Right atrium auricular region (tissue), 2 donors: ENCODE data around the gene OR6C2. TPM values are rescaled to one million over a fixed set of nuclear protein-coding genes. Genes with fewer than 3 reads are reported as not detected.
A peak's percentile ranks its signal among the peaks of the same experiment; 100 is the strongest.
"Not testable (repeated sequence)": the region's sequence is repeated elsewhere in the genome, so short reads cannot be mapped to it uniquely, and the experiment has no call there.

ENCODE experiments used
- DNase-seq: peaks from one replicate; pipeline ENCODE4 v3.0.0-alpha.2; 2019; ENCODE audit warnings: low spot score
- H3K27ac ChIP-seq, 2 donors: fragments of 200-600 bp; sonication (generic); 1 replicate in 1 of 2; 2 replicates in 1 of 2; pipeline ENCODE4 v1.5.1; 2016 to 2019
- H3K27me3 ChIP-seq, 2 donors: fragments of 200-600 bp; sonication (generic); one replicate each; pipeline versions ENCODE4 v1.5.1 to v1.6.0; 2017 to 2019
- H3K36me3 ChIP-seq: fragments of 200-600 bp; sonication (generic); one replicate; pipeline ENCODE4 v1.5.1; 2016
- H3K4me1 ChIP-seq, 2 donors: fragments of 200-600 bp; sonication (generic); one replicate each; pipeline versions ENCODE4 v1.5.1 to v1.6.0; 2017 to 2019
- H3K4me3 ChIP-seq, 2 donors: fragments of 200-600 bp; sonication (generic); 1 replicate in 1 of 2; 2 replicates in 1 of 2; pipeline ENCODE4 v1.5.1; 2017 to 2019; ENCODE audit warnings: mild to moderate bottlenecking in 1 of 2, moderate library complexity in 1 of 2
- H3K9me3 ChIP-seq, 2 donors: fragments of 200-600 bp; sonication (generic); one replicate each; pipeline ENCODE4 v1.5.1; 2019
- total RNA-seq, 2 donors: library from RNA; depleted of rRNA; stranded (reverse); fragments of >200 nt; gene quantifications; one replicate each; pipeline ENCODE4 v1.1.0, GENCODE V29; 2016
- TF ChIP-seq, protein P1 (sequence below), 2 donors: fragments of 200-600 bp; sonication (generic); IDR thresholded peaks; one replicate each; pipeline ENCODE4 v1.5.1; 2019; ENCODE audit warnings: antibody characterized with exemption in 2 of 2

Gene OR6C2
- total RNA-seq, 2 donors from 2014 or later = not detected

DNA sequence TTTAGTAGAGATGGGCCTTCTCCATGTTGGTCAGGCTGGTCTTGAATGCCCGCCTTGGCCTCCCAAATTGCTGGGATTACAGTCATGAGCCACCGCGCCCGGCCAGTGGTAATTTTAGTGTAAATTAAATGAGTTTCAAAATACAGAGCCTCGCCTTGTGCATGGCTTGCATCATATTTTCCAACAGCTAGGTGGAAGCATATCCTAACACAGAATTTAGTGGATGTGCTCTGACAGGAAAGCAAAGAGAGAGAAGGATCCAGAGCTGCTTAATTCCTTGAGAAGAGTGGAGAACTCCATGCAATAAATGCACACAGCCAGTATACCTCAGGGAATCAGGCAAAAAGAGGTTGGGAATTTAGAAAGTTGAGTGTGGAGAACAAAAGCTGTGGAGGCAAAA is 2.5 kb downstream of the OR6C2 start:
- TF ChIP-seq, protein P1, sequence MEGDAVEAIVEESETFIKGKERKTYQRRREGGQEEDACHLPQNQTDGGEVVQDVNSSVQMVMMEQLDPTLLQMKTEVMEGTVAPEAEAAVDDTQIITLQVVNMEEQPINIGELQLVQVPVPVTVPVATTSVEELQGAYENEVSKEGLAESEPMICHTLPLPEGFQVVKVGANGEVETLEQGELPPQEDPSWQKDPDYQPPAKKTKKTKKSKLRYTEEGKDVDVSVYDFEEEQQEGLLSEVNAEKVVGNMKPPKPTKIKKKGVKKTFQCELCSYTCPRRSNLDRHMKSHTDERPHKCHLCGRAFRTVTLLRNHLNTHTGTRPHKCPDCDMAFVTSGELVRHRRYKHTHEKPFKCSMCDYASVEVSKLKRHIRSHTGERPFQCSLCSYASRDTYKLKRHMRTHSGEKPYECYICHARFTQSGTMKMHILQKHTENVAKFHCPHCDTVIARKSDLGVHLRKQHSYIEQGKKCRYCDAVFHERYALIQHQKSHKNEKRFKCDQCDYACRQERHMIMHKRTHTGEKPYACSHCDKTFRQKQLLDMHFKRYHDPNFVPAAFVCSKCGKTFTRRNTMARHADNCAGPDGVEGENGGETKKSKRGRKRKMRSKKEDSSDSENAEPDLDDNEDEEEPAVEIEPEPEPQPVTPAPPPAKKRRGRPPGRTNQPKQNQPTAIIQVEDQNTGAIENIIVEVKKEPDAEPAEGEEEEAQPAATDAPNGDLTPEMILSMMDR (IDR thresholded peaks at IDR 0.05) = peak in 1 of 2 donors; percentile 35
- H3K4me1 ChIP-seq = no peaks in the 10 kb centered on the region
- no peak overlapping the region for H3K4me3 ChIP-seq

DNA sequence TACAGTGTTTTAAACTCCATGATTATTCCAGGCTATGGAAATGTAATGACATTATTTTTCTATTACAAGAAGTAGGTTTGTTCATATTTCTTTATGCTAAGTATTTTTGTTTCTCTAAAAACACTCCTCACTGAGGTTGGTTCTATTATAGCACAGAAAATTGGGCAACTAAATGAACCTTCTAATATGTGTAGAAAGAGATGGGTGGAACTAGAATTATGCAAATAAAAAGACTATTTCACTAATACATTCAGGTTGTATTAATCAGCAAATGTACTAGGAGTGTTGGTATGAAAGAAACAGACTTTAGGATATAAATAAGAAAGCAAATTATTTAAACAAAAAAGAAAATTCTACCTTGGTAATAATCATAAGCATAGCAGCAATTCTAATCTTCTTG is 4.9 kb downstream of the OR6C2 start:
- no peaks in the 10 kb centered on the region for H3K36me3 ChIP-seq
- H3K4me3 ChIP-seq = no peak overlapping the region
- no peak overlapping the region for H3K27ac ChIP-seq
- TF ChIP-seq, protein P1 (IDR thresholded peaks at IDR 0.05) = no peak
- H3K27me3 ChIP-seq = no peaks in the 10 kb centered on the region
- H3K9me3 ChIP-seq = no peaks in the 10 kb centered on the region
- DNase-seq = no peak
- no peaks in the 10 kb centered on the region for H3K4me1 ChIP-seq

More for the DNA sequence above, 2.5 kb downstream of the OR6C2 start:
- Histone ChIP-seq H3K27ac (no peak overlapping the region), H3K36me3 (no peaks in the 10 kb centered on the region), H3K9me3 (peaks cover 0 to 6% of the 10 kb centered on the region in 2 donors), H3K27me3 (no peaks in the 10 kb centered on the region)
- no peak for DNase-seq

DNA sequence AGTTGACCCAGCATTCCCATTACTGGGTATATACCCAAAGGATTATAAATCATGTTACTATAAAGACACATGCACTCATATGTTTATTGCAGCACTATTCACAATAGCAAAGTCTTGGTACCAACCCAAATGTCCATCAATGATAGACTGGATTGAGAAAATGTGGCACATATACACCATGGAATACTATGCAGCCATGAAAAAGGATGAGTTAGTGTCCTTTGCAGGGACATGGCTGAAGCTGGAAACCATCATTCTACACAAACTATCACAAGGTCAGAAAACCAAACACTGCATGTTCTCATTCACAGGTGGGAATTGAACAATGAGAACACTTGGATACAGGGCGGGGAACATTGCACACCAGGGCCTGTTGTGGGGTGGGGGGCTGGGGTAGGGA is 21.1 kb downstream of the OR6C2 start:
- not testable (repeated sequence) for H3K27ac ChIP-seq, DNase-seq, H3K27me3 ChIP-seq, H3K4me1 ChIP-seq, H3K4me3 ChIP-seq, H3K9me3 ChIP-seq, H3K36me3 ChIP-seq

DNA sequence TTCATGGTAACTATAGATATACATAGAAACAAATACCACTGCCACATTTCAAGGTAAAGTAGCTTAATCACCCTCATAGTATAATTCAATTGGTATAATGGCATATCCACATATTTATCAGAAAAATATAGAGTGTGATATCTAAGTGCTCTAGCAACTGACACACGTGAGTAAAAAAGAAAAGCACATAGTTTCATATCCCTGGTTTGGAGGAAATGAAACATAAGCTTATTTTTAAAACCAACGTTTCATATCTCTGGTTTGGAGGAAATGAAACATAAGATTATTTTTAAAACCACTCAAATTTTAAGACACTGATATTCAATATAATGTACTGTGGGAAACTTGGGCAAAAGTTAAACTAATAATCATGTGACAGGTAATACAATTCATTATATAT is 24.0 kb downstream of the OR6C2 start:
- no peak overlapping the region for H3K4me3 ChIP-seq
- H3K9me3 ChIP-seq = no peaks in the 10 kb centered on the region
- no peak for DNase-seq
- TF ChIP-seq, protein P1 (IDR thresholded peaks at IDR 0.05) = no peak
- no peaks in the 10 kb centered on the region for H3K27me3 ChIP-seq
- no peaks in the 10 kb centered on the region for H3K4me1 ChIP-seq
- no peak overlapping the region for H3K27ac ChIP-seq
- no peaks in the 10 kb centered on the region for H3K36me3 ChIP-seq

DNA sequence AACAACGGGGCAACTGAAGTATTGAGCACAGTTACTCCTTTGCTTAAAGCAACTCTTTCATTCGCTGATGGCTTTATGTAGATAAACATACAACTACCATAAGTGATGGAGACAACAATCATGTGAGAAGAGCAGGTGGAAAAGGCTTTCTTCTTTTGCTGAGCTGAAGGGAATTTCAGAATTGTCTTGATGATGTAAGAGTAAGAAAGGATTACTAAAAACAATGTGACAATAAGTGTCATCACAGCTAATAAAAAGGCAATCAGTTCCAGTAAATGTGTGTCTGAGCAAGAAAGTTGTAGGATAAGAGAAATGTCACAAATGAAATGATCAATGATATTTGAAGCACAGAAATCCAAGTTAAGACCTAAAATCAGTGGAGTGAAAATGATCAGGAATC is 25.4 kb downstream of the OR6C2 start:
- DNase-seq = no peak
- no peaks in the 10 kb centered on the region for H3K36me3 ChIP-seq
- H3K27ac ChIP-seq = no peak overlapping the region
- no peak overlapping the region for H3K4me3 ChIP-seq
- H3K4me1 ChIP-seq = no peaks in the 10 kb centered on the region
- H3K9me3 ChIP-seq = no peaks in the 10 kb centered on the region
- H3K27me3 ChIP-seq = no peaks in the 10 kb centered on the region
- TF ChIP-seq, protein P1 (IDR thresholded peaks at IDR 0.05) = no peak

DNA sequence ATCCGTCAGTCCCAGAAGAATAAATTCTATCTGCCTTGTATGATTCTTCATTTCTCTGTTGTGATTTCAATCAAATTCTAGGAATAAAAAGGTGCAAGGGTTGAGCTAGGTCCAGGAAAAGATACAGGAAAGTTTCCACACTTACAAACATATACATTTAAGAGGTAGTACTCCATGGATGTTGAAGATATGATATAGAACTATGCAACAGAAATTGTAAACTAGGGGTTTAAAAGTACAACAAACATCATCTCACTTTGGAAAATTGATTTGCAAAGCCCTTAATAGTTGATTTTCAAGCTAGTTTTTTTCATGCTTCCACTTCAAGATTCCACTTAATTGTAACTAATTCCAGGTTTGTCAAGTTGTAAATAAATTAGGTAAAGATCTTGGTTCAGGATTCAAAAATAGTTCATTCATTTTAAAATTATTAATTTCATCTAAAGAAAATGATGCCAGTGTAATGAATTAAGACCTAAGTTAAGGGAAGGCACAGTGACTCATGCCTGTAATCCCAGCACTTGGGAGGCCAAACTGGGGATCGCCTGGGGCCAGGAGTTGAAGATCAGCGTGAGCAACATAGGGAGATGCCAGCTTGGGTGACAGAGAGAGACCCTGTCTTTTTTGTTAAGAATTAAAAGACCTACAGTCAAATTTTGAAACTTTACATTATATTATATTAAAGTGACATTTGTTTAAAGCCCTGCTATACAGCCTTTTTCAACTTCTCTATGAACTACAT is 26.4 kb downstream of the OR6C2 start, which contains the start of gene OR6C70:
Gene OR6C70 (minus strand): TSS at position 51 of the 742 bp plus-strand sequence. CDS start 0 bp downstream, at position 51.
- Histone ChIP-seq H3K27me3 (no peaks in the 10 kb centered on the region), H3K4me3 (no peak within 1 kb of the TSS), H3K27ac (no peak within 1 kb of the TSS), H3K9me3 (no peaks in the 10 kb centered on the region), H3K4me1 (no peaks in the 10 kb centered on the region), H3K36me3 (no peaks in the 10 kb centered on the region)
- no peak for DNase-seq
- TF ChIP-seq, protein P1 (IDR thresholded peaks at IDR 0.05) = no peak
